OCI-LY1 (cell line): ENCODE data around the gene SELENOO.

ENCODE experiments used
- H2AFZ ChIP-seq: fragments of 200-600 bp; sonication (generic), shearing (Covaris generic); 2 replicates; pipeline ENCODE4 v1.6.0; 2014; ENCODE audit warnings: antibody characterized with exemption, mild to moderate bottlenecking, low read length
- H3F3A ChIP-seq: fragments of 200-600 bp; sonication (generic), shearing (Covaris generic); 2 replicates; pipeline ENCODE4 v1.6.0; 2014; ENCODE audit warnings: mild to moderate bottlenecking, antibody characterized with exemption, low read length, moderate library complexity; ENCODE audit not compliant: insufficient read depth
- H3K27ac ChIP-seq: fragments of 200-600 bp; sonication (generic); 2 replicates; pipeline ENCODE4 v1.5.1; 2014; ENCODE audit warnings: low read length, mixed run types, mild to moderate bottlenecking, low read depth; ENCODE audit not compliant: poor library complexity, severe bottlenecking
- H3K27me3 ChIP-seq: fragments of 200-600 bp; sonication (generic); 2 replicates; pipeline ENCODE4 v1.6.0; 2014; ENCODE audit warnings: antibody characterized with exemption, mild to moderate bottlenecking, low read length, moderate library complexity; ENCODE audit not compliant: insufficient read depth
- H3K36me3 ChIP-seq: fragments of 200-600 bp; sonication (generic); 2 replicates; pipeline ENCODE4 v1.6.1; 2014; ENCODE audit warnings: mild to moderate bottlenecking, antibody characterized with exemption, low read length, moderate library complexity, mixed read lengths; ENCODE audit not compliant: insufficient read depth
- H3K4me1 ChIP-seq: fragments of 200-600 bp; sonication (generic); 2 replicates; pipeline ENCODE4 v1.5.1; 2014; ENCODE audit warnings: mild to moderate bottlenecking, low read length, moderate library complexity; ENCODE audit not compliant: insufficient read depth, severe bottlenecking
- H3K4me2 ChIP-seq: fragments of 200-600 bp; sonication (generic), shearing (Covaris generic); 2 replicates; pipeline ENCODE4 v1.6.1; 2014; ENCODE audit warnings: low read length
- H3K4me3 ChIP-seq: fragments of 200-600 bp; sonication (generic); 2 replicates; pipeline ENCODE4 v1.5.1; 2014; ENCODE audit warnings: low read length, low read depth, mild to moderate bottlenecking, mixed read lengths; ENCODE audit not compliant: poor library complexity, severe bottlenecking
- H3K79me2 ChIP-seq: fragments of 200-600 bp; shearing (Covaris generic); 2 replicates; pipeline ENCODE4 v1.6.1; 2016; ENCODE audit warnings: mixed run types, low read length, mixed read lengths; ENCODE audit not compliant: insufficient read depth
- H3K9ac ChIP-seq: fragments of 200-600 bp; sonication (generic), shearing (Covaris generic); 2 replicates; pipeline ENCODE4 v1.6.1; 2014; ENCODE audit warnings: mild to moderate bottlenecking, low read length, mixed read lengths
- H3K9me2 ChIP-seq: fragments of 200-600 bp; sonication (generic), shearing (Covaris generic); 2 replicates; pipeline ENCODE4 v1.6.1; 2014; ENCODE audit warnings: low read depth, mild to moderate bottlenecking, low read length, mixed read lengths
- H3K9me3 ChIP-seq: fragments of 200-600 bp; shearing (Covaris generic); 2 replicates; pipeline ENCODE4 v1.6.1; 2014; ENCODE audit warnings: low read length, mixed read lengths
- H4K20me1 ChIP-seq: fragments of 200-600 bp; sonication (generic), shearing (Covaris generic); 2 replicates; pipeline ENCODE4 v1.6.0; 2016; ENCODE audit warnings: mild to moderate bottlenecking, low read length; ENCODE audit not compliant: insufficient read depth
- EZH2 ChIP-seq: fragments of 200-600 bp; sonication (generic), shearing (Covaris generic); IDR thresholded peaks from 2 replicates; pipeline ENCODE4 v1.8.0; 2017; ENCODE audit warnings: borderline replicate concordance, mixed run types, mild to moderate bottlenecking, antibody characterized with exemption, low read length, moderate library complexity, mixed read lengths
- TF ChIP-seq, protein P1 (sequence below): fragments of 200-600 bp; sonication (generic), shearing (Covaris generic); IDR thresholded peaks from 2 replicates; pipeline ENCODE4 v1.5.1; 2017; ENCODE audit warnings: mild to moderate bottlenecking, antibody characterized with exemption, low read length, moderate library complexity, mixed read lengths

The SELENOO gene

DNA sequence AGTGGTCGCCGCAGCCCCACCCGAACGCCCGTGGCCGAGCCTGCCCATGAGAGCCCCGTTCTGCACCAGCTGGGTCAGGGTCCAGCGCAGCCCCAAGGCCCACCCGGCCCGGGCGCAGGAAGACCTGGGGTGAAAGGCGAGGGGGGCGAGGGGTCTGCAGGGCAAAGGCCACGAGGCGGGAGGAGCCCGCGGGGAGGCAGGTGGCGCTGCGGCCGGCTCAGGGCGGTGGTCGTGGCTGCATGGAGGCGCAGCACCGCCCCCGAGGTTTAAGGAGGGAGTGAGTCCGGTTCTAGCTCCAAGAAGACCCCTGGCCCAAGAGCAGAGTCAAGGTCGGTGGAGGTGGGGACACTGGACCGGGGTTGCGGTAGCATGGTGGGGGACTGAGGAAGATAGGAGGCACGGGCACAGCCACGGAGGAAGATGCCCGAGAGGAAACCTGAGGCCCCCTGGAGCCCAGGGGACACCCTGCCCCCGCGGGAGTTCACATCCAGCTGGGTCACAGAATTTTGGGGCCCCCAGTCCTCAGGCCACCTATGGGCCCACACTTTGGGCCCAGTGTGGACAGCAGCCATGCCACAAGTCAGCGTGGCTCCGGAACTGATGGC is 50.8 kb downstream of the SELENOO start:
- H3K4me1 ChIP-seq: peaks cover 38% of the 10 kb centered on the region
- H3K36me3 ChIP-seq: peaks cover 39% of the 10 kb centered on the region
- H2AFZ ChIP-seq: no peak overlapping the region
- no peaks in the 10 kb centered on the region for H3K27me3 ChIP-seq
- TF ChIP-seq, protein P1, sequence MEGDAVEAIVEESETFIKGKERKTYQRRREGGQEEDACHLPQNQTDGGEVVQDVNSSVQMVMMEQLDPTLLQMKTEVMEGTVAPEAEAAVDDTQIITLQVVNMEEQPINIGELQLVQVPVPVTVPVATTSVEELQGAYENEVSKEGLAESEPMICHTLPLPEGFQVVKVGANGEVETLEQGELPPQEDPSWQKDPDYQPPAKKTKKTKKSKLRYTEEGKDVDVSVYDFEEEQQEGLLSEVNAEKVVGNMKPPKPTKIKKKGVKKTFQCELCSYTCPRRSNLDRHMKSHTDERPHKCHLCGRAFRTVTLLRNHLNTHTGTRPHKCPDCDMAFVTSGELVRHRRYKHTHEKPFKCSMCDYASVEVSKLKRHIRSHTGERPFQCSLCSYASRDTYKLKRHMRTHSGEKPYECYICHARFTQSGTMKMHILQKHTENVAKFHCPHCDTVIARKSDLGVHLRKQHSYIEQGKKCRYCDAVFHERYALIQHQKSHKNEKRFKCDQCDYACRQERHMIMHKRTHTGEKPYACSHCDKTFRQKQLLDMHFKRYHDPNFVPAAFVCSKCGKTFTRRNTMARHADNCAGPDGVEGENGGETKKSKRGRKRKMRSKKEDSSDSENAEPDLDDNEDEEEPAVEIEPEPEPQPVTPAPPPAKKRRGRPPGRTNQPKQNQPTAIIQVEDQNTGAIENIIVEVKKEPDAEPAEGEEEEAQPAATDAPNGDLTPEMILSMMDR: no peak
- TF ChIP-seq EZH2: no peak
- H3K4me3 ChIP-seq: peak overlapping the region; percentile 98
- peak overlapping the region; percentile 39 for H3K27ac ChIP-seq
- H3K9me2 ChIP-seq: no peaks in the 10 kb centered on the region
- peaks cover 7% of the 10 kb centered on the region; the same call in 1 of the 2 replicates for H3F3A ChIP-seq
- H4K20me1 ChIP-seq: no peaks in the 10 kb centered on the region
- H3K4me2 ChIP-seq: peak overlapping the region; percentile 98
- H3K79me2 ChIP-seq: no peaks in the 10 kb centered on the region
- peak overlapping the region; percentile 35; the same call in 1 of the 2 replicates for H3K9ac ChIP-seq
- no peaks in the 10 kb centered on the region for H3K9me3 ChIP-seq

DNA sequence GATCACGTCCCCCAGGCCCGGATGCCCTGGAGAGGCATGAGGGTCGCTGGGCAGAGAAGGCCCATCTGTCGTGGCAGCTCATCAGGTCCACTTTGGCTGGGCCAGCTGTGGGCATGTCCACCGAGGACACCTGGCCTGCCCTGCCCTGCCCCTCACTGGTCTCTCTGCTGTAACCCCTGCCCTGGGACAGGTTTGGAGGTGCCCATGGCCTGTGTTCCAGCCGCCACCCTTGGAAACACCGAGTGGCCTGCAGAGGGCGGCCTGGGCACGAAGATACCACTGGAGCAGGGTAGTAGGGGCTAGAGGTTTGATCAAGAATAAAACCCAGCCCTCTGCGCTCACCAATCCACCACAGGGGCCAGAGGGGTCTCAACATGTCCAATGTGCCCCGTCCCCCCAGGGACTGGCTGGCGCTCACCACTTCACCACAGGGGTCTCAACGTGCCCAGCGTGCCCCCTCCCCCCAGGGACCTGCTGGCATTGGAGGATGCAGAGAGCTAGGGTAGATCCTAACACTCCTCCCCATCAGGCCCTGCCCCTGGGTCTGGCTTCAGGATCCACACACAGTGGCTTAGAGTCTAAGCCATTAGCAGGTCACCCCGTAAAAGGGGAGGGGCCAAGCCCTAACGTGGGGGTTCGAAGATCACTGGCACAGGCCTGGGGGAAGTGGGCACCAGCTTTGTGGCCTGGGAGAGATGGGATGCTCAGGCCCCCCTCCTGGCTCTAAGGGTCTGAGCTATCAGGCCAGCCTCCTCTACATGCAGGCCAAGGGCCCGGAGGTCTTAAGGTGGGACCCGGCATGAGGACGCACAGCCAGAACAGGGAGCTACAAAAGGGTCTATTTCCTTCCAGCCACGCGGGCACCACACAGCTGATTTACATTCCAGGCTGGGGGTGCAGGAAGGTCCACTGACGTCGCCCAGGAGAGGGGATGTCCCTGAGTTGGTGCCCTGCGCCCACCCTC is 51.6 kb downstream of the SELENOO start:
- Histone ChIP-seq H2AFZ (no peak overlapping the region), H3K27ac (peak overlapping the region; percentile 39), H3K4me2 (no peak overlapping the region), H3K79me2 (no peaks in the 10 kb centered on the region), H3K27me3 (no peaks in the 10 kb centered on the region), H3K4me3 (no peak overlapping the region), H3K9me3 (no peaks in the 10 kb centered on the region), H3K9me2 (no peaks in the 10 kb centered on the region), H3K4me1 (peaks cover 37% of the 10 kb centered on the region), H3F3A (peaks cover 7% of the 10 kb centered on the region; the same call in 1 of the 2 replicates), H3K9ac (no peak overlapping the region; the same call in 1 of the 2 replicates), H4K20me1 (no peaks in the 10 kb centered on the region), H3K36me3 (peaks cover 42% of the 10 kb centered on the region)
- TF ChIP-seq, protein P1: peak; percentile 68
- TF ChIP-seq EZH2: no peak

DNA sequence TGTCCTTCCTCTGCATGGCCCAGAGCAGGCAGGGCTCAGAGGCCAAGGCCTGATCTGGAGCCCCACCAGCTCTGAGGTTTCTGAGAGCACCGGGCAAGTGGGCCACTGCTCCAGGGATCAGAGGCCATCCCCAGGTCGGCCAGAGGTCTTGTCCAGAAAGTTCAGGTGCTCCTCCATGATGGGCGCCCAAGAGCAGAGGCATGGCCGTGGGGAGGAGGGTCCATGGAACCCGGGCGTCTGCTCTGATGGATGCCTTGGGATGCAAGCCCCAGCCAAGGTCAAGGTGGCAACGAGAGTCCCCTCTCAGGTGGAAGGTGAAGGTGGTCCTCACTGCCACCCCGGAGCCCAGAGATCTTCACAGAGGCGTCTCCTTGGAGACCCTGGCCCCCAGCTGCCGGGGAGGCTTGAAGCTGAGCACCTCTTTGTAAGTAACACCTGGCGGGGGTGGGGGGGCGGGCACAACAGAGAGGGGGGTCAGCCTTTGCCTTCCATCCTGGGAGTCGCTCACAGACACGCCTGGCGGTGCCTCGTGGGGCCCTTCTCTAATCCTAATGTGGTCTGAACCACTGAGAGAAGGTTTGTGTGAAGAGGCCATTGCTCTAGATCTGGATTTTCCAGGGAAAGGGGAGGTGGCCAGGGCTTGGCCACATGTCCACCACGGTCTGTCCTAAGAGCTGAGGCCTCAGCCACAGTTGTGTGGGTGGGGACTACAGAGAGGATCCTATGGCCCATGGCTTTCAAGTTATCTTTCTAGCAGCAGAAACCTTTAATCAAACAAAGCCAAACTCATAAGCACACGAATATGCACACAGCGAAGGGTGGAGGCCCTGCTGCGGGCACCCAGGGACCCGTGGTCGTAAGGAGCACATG is 52.5 kb downstream of the SELENOO start:
- H3K9me3 ChIP-seq: no peaks in the 10 kb centered on the region
- no peak overlapping the region for H2AFZ ChIP-seq
- no peak overlapping the region for H3K9ac ChIP-seq
- peak overlapping the region; percentile 8 for H3K27ac ChIP-seq
- H4K20me1 ChIP-seq: no peaks in the 10 kb centered on the region
- H3F3A ChIP-seq: peaks cover 7% of the 10 kb centered on the region; the same call in 1 of the 2 replicates
- peaks cover 28% of the 10 kb centered on the region for H3K4me1 ChIP-seq
- H3K4me2 ChIP-seq: no peak overlapping the region
- no peaks in the 10 kb centered on the region for H3K79me2 ChIP-seq
- H3K36me3 ChIP-seq: peaks cover 49% of the 10 kb centered on the region
- no peak for TF ChIP-seq EZH2
- TF ChIP-seq, protein P1: no peak
- no peaks in the 10 kb centered on the region for H3K9me2 ChIP-seq
- H3K4me3 ChIP-seq: no peak overlapping the region
- H3K27me3 ChIP-seq: no peaks in the 10 kb centered on the region
